GM21423 (cell line): ENCODE results near the gene MRPL2.

ENCODE experiments used
- ATAC-seq: cut with Tn5 transposase; IDR thresholded peaks from one replicate; pipeline ENCODE4 v1.9.1; 2021; ENCODE audit warnings: mild to moderate bottlenecking, moderate library complexity; ENCODE audit not compliant: unreplicated experiment

Gene MRPL2

DNA sequence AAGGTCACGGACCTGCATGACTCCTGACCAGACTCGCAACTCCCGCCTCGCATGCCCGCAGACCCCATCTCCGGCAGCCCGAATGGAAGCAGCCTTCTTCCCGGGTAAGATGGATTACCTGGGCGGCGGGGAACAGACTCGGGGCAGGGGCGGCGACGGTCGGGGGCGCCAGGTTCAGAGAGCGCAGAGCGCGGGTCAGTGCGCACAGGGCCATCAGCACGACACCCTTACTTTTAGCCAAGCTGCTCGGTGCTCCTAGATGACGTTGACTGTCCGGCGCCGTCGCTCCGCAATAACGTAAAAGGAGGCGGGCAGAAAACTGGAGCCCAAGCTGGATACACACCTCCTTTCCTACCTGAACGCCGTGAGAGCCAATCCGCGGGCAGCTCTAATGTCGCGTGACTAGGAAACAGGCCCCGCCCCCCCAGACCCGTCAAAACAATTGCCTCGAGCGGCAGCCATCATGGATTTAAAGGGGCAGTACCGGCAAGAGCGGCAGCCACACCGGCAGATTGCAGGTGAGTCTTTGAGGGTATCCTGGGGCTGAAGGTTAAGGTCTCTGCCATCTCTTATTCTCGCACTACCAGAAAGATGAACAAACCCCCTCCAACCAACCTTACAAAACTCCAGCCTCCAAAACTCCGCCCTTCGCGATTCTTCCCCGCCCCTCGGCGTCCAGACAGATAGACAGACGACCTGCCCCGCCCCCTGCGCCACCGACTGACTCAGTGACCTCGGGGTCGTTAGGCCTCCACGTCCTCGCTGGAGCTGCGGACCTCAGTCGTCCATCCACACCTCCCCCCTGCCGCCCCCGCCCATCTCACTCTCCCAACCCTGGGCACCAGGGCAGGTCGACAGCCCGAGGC lies at the start of gene MRPL2, which contains the start of gene KLC4:
Gene MRPL2, minus strand, starts transcription at position 267 of the 866 bp plus-strand sequence. Its CDS starts 53 bp downstream, at position 214.
Gene KLC4, plus strand, starts transcription at position 464 of the 866 bp plus-strand sequence. CDS start 1,705 bp downstream, outside the sequence.
- peak; percentile 91 for ATAC-seq

DNA sequence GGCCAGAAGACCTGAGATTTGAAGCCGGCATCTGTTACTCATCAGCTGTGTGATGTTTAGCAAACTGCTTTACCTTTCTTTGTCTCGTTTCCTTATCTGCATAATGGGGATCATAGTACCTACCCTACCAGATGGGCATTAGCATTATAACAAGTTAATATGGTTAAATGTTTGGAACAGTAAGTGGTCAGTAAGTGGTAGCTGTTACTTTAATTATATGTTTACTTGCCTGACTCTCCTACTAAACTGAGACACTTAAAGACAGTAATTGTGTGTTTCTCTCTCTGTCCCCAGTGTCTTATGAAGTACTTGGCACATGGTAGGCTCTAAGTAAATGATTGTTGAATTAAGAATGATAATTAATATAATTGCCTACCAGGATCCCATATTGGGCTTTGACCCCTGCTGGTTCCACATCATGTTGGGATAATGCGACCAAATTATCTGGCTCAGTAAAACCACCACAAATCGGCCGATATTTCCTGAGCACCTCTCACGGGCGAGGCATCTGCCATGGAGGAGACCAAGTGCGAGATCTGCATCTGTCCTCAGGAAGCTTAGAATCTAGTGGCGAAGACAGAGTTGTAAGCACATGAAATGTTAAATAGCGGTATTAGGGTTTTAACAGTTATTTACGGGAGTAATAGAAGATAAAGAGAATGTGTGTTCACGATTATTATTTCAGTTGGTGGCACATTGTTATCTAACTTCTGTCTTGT lies 48.3 kb upstream of the MRPL2 start:
- no peak for ATAC-seq

DNA sequence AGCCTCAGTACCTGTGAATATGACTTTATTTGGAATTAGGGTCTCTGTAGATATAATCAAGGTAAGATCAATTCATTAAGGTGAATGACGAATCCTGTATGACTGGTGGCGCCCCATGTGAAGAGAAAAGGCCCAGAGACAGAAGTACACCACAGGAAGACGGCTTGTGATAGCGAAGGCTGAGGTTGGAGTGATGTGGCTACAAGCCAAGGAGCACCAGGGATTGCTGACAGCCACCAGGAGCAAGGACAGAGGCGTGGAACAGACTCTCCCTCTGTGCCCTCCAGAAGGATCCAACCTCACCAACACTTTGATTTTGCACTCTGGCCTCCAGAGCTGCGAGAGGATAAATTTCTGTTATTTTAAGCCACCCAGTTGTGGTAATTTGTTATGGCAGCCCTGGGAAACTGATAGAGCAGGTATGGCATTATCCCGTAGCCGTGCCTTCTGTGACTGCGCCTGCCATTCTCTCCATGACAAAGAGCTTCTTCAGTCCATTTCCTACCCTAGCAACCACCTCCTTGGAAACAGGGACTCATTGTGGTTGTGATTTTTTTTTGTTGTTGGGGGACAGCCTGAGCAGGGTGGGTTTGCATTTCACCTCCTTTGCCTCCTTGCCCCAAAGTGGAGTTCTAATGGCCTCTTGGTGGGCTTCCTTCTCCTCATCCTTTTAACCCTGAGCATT lies 46.4 kb upstream of the MRPL2 start:
- no peak for ATAC-seq

- no peak for ATAC-seq
Measured at GRCh38 chr6:43103253-43103876, 44.1 kb upstream of the MRPL2 start.

DNA sequence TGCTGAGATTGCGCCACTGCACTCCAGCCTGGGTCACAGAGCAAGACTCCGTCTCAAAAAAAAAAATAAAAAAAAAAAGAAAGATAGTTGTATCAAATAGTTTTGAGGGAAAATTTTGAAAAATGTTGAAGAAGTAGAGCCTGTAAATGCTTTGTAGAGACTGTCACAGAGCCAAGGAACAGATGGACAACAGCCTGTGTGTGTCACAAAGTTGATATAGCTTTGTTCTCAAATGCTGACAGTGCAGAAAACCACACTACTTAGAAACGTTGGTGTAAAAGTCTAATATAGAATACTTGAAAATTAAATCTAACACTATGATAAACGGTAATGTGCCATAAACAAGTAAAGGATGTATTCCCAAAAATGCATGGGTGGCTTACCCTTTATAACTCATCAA lies 42.3 kb upstream of the MRPL2 start:
- ATAC-seq: no peak

DNA sequence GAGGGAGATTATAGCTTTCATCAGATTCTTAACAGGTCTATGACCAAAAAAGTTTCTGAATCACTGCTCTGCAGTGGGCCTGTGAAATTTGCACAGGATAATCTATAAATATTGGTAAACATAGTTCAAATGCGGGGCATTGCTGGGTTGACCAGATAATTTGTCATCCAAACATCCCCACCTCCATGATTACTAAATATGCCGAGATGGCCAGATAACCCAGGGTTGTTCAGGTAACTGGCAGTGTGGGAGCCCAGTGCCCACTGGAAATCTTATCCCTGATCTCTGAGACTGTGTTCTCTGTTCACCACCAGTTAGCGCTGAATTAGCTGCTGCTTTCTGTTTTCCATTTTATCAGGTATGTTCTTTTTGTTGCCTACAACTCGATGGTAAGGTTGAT lies 38.3 kb upstream of the MRPL2 start:
- no peak for ATAC-seq

DNA sequence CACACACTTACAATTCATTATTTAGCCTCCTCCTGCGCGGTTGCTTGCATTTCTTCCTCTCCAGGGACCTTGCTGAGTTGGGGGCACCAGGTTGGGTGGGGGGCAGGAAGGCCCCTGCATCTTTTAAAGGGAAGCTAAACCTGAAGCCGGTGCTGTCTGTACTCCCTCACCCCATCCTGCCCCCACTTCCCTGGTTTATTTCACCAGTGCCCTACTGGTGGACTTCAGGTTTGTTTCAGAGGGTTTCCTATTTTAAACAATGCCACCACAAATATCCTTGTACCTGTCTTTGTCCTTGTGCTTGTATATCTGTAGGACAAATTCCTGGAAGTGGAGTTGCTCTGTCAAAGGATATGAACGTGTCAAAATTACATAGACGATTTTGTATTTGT lies 37.9 kb upstream of the MRPL2 start:
- no peak for ATAC-seq

DNA sequence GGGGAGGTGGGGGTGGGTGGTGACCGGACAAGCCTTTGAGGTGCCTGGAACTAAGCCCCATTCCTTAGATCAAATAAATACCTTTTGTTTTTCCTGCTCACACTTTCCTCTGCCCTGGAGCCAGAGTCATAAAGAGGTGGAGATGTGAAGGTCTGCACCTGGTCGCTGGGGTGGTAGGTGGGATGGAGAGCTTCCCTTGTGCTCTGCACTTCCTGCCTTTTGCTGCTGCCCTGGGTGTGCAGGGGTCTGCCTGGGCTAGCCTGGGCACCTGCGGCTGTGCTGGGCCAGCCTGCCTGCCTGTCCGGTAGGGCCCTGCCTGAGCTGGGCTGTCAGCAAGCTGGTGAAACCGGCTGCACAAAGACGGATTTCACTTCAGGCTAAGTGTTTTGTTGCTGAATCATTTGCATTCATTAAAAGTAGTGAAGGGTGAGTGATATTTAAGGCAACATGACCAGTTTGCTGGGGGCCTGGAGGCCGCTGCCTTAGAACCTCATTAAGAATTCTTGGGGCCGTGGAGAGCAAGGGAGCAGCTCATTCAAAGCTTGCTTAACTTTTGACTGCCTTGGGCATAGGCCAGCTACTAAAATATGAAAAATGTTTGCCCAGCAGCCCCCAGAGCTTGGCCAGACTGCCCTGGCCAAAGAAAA lies 37.3 kb upstream of the MRPL2 start:
- ATAC-seq: no peak

- no peak for ATAC-seq
Measured at GRCh38 chr6:43095939-43096338, 36.7 kb upstream of the MRPL2 start.

- ATAC-seq: no peak
Measured at GRCh38 chr6:43093436-43094289, 34.4 kb upstream of the MRPL2 start.

DNA sequence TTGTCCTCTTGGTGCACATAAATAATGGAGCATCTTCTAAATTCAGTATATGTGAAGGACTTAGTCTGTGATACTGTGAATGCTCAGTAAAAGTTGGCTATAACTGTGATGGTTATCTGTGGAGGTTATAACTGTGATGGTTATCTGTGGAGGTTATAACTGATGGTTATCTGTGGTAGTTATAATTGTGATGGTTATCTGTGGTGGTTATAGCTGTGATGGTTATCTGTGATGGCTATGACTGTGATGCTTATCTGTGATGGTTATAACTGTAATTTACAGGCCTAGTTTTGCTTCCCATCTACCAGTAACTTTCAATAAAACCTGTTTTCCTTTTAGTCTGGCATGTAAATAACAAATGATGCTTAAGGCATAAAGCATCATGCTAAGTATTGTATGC lies 33.4 kb upstream of the MRPL2 start:
- ATAC-seq: no peak

- ATAC-seq: no peak
Measured at GRCh38 chr6:43091436-43091991, 32.3 kb upstream of the MRPL2 start.

DNA sequence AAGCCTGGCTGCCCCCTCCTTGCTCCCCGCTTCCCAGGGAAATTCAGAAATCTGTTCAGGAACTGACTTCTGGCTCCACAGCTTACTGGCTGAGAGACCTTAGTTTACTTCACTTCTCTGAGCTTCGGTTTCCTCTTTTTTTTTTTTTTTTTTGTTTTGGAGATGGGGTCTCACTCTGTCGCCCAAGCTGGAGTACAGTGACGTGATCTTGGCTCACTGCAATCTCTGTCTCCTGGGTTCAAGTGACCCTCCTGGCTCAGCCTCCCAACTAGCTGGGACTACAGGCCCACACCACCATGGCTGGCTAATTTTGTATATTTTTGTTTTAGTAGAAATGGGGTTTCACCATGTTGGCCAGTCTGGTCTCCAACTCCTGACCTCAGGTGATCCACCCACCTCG lies 31.8 kb upstream of the MRPL2 start:
- no peak for ATAC-seq

- ATAC-seq: no peak
Measured at GRCh38 chr6:43090559-43090956, 31.3 kb upstream of the MRPL2 start.

DNA sequence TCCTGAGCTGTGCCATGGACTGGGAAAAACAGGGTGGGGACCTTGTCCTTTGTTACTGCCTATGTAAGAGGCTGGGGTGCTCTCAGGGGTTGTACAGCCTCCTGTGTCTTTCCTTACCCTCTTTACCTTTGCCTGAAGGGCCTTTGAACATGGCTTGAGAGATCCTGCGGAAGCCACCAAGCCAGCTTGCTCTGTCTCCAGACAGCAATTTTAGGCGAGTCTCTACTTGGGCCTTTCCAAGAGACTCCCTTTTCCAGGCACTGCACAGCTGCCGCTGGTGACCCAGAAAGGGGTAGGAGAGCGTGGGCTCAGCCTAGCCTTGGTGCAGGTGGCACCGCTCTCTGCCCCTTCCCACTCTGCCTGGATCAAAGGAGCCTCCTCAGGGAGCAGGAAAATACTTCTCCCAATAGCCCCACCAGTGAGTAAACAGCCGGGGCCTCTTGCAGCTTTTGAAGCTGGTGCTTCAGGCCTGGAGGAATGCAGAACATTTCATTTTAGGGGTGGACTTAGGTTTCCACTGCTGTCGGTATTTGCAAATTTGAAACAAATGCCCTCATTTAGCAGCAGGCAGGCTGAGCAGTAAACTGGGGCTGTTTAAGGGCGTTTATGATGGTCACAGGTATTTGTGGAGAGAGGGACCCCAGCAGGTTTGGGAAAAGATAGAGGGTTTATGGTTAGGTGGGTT lies 30.8 kb upstream of the MRPL2 start:
- no peak for ATAC-seq

DNA sequence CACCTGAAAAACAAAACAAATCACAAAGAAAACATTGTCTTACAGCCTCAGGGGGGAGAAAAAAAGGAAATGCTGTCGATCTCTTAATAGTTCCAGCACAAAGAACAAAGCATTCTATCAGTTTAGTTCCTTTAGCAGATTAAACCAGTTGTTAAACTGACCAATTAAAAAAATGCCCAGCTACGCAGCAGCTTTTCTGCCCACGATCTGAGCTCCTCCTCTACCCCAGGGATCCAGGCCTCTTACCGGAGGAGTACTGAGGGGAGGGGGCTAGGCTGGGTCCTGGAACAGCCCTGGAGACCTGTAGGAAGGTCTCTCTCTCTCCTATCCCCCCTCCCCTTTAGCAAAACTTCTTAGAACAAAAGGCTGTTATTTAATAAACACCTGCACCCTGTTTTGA lies 30.2 kb upstream of the MRPL2 start:
- no peak for ATAC-seq

DNA sequence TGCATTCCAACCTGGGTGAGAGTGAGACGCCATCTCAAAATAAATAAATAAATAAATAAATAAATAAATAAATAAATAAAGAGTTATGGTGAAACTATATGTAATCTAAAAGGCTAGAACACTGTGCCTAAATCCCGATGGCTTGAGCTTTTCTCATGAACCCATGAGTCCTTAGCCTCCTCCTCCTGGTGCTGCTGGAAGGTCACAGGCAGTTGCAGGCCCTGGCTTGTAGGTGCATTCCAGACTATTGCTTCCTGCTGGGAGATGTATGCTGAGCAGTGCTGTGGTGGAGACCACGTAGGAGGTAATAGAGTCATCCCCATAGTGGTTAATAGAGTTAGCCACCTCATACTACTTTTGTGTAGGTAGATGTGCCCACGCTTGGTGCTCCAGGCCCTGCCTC lies 29.4 kb upstream of the MRPL2 start:
- ATAC-seq: no peak

DNA sequence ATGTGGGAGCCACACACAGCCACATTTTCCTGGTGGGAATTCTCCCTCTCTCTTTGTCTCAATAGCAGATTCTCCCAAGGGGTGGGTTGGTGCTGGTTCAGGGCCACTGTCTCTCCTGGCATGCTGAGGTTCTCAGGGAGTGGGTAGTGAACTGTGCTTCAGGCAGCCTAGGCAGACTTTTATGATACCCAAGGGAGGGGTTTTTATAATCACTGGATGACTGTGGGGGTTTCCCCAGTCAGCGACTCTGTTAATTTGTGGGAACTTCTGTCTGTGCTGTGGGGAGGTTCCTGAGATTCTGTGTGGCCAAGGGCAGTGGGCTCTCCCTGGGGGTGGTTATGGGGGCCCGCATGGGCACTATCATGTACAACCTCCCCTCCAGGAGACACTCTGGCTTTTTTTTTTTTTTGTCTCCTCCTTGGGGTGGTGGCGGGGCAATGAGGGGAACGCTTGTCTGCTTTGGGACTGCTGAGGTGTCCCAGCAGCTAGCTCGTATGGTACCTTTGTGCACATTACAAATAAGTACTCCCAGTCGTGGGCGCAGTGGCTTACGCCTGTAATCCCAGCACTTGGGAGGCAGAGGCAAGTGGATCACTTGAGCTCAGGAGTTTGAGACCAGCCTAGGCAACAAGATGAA lies 26.9 kb upstream of the MRPL2 start:
- no peak for ATAC-seq
